WTC11 (cell line): ENCODE measurements around the gene AFF2. TPM values are rescaled to one million over a fixed set of nuclear protein-coding genes. Genes with fewer than 3 reads are reported as not detected.

Source experiments
- ATAC-seq: fragments of 200-7000 bp; cut with Tn5 transposase; 2 replicates; pipeline ENCODE4 v1.10.0; 2021; ENCODE audit warnings: mild to moderate bottlenecking, moderate library complexity
- CTCF ChIA-PET: fragments of 300-600 bp; sonication (Branson Sonifier 250); formaldehyde crosslinking; loops from one replicate; lab custom pipeline; 2021; ENCODE audit warnings: antibody characterized with exemption; lab: Charles Lee
- POLR2A ChIA-PET: fragments of 350-600 bp; sonication (Branson Sonifier 250); formaldehyde crosslinking; loops from one replicate; lab custom pipeline; 2021; ENCODE audit warnings: antibody characterized with exemption; lab: Charles Lee
- DNase-seq: peaks from one replicate; pipeline ENCODE4 v3.0.0; 2021; ENCODE audit warnings: low spot score
- H3K27ac Mint-ChIP-seq: 2 replicates; pipeline ENCODE4 v1.8.0; 2021; ENCODE audit warnings: mixed read lengths
- H3K27me3 Mint-ChIP-seq: 2 replicates; pipeline ENCODE4 v1.8.0; 2021; ENCODE audit warnings: low read depth, mild to moderate bottlenecking, moderate library complexity, mixed read lengths
- H3K36me3 Mint-ChIP-seq: 2 replicates; pipeline ENCODE4 v1.8.0; 2021; ENCODE audit warnings: mixed read lengths
- H3K4me1 Mint-ChIP-seq: 2 replicates; pipeline ENCODE4 v1.8.0; 2022; ENCODE audit warnings: mixed read lengths
- H3K4me3 Mint-ChIP-seq: 2 replicates; pipeline ENCODE4 v1.8.0; 2021; ENCODE audit warnings: mild to moderate bottlenecking, moderate library complexity, mixed read lengths
- H3K9me3 Mint-ChIP-seq: 2 replicates; pipeline ENCODE4 v1.8.0; 2021; ENCODE audit warnings: mixed read lengths
- CREB1 ChIP-seq: sonication (generic); formaldehyde crosslinking; IDR thresholded peaks from 2 replicates; pipeline ENCODE4 v1.8.0; 2023; ENCODE audit warnings: mild to moderate bottlenecking, missing genetic modification reagents
- CTCF ChIP-seq: fragments of 200-600 bp; IDR thresholded peaks from 2 replicates; pipeline ENCODE4 v1.8.0; 2022; ENCODE audit warnings: antibody characterized with exemption
- ESRRA ChIP-seq: sonication (generic); formaldehyde crosslinking; IDR thresholded peaks from 2 replicates; pipeline ENCODE4 v1.8.1; 2022; ENCODE audit warnings: mild to moderate bottlenecking, missing genetic modification reagents, borderline replicate concordance
- GTF2I ChIP-seq: fragments of 250-450 bp; sonication (Bioruptor Pico); conservative IDR thresholded peaks from 2 replicates; pipeline ENCODE4 v1.4.0; 2021; ENCODE audit warnings: mild to moderate bottlenecking
- HMGA2 ChIP-seq: fragments of 250-450 bp; sonication (Bioruptor Pico); IDR thresholded peaks from 2 replicates; pipeline ENCODE4 v1.4.0; 2021; ENCODE audit warnings: mild to moderate bottlenecking, moderate library complexity
- MXD4 ChIP-seq: fragments of 250-450 bp; sonication (Bioruptor Pico); IDR thresholded peaks from 2 replicates; pipeline ENCODE4 v1.8.0; 2021; ENCODE audit warnings: mild to moderate bottlenecking, moderate library complexity, borderline replicate concordance
- TP53 ChIP-seq: sonication (generic); formaldehyde crosslinking; IDR thresholded peaks from 2 replicates; pipeline ENCODE4 v1.8.1; 2023; ENCODE audit warnings: mild to moderate bottlenecking, missing genetic modification reagents
- ZBTB21 ChIP-seq: sonication (generic); formaldehyde crosslinking; IDR thresholded peaks from 2 replicates; pipeline ENCODE4 v1.8.1; 2023; ENCODE audit warnings: mild to moderate bottlenecking, missing genetic modification reagents, borderline replicate concordance
- ZNF121 ChIP-seq: sonication (generic); formaldehyde crosslinking; IDR thresholded peaks from 2 replicates; pipeline ENCODE4 v1.8.0; 2023; ENCODE audit warnings: missing genetic modification reagents
- total RNA-seq: library from RNA; stranded (reverse); gene quantifications from 3 replicates; pipeline ENCODE4 v1.2.3, GENCODE V29; 2021
- TF ChIP-seq, protein P1 (sequence below): sonication (generic); formaldehyde crosslinking; IDR thresholded peaks from 2 replicates; pipeline ENCODE4 v1.8.1; 2023; ENCODE audit warnings: mild to moderate bottlenecking, missing genetic modification reagents
- TF ChIP-seq, protein P2 (sequence below): sonication (generic); formaldehyde crosslinking; IDR thresholded peaks from 2 replicates; pipeline ENCODE4 v1.8.0; 2023; ENCODE audit warnings: mild to moderate bottlenecking, missing genetic modification reagents
- TF ChIP-seq, protein P3 (sequence below): fragments of 250-450 bp; sonication (Bioruptor Pico); conservative IDR thresholded peaks from 2 replicates; pipeline ENCODE4 v1.9.0; 2021; ENCODE audit warnings: mild to moderate bottlenecking
- TF ChIP-seq, protein P4 (sequence below): sonication (generic); formaldehyde crosslinking; IDR thresholded peaks from 2 replicates; pipeline ENCODE4 v1.8.1; 2022; ENCODE audit warnings: low read depth, mild to moderate bottlenecking, moderate library complexity, missing genetic modification reagents, borderline replicate concordance
- TF ChIP-seq, protein P5 (sequence below): fragments of 250-450 bp; sonication (Bioruptor Pico); IDR thresholded peaks from 2 replicates; pipeline ENCODE4 v1.9.0; 2021; ENCODE audit warnings: mild to moderate bottlenecking
- TF ChIP-seq, protein P6 (sequence below): sonication (generic); formaldehyde crosslinking; IDR thresholded peaks from 2 replicates; pipeline ENCODE4 v1.8.1; 2022; ENCODE audit warnings: missing genetic modification reagents, borderline replicate concordance

Gene AFF2
- total RNA-seq, 1 experiment from 2014 or later: 7.6 TPM

DNA sequence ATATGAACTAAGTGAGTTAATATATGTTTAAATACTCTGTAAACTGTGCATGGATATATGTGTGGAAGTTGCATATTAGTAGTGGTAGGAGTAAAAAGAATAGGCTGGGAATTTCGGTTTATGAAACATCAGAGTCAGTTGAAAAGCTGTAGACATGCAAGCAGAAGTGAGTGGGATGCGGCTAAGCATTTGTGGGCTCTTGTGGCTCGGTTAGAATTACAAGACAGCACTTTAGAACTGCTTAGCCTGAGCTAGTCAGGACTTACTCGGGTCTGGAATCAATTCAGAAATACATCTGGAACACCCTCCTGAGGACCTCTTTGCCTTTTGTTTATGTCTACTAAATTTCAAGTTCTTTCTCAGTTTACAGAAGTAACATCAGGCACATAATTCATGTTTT is 93.6 kb downstream of the AFF2 start:
- Mint-ChIP-seq H3K36me3 (no peaks in the 10 kb centered on the region), H3K4me1 (peaks cover 6% of the 10 kb centered on the region), H3K27ac (no peak overlapping the region), H3K9me3 (no peaks in the 10 kb centered on the region), H3K27me3 (no peaks in the 10 kb centered on the region), H3K4me3 (no peak overlapping the region)
- POLR2A ChIA-PET: no interaction called here
- DNase-seq (no peak), ATAC-seq (no peak)
- TF ChIP-seq CREB1 (no peak), MXD4 (CRISPR knock-in tag) (no peak), TP53 (CRISPR knock-in tag) (no peak), ZNF121 (no peak), ZBTB21 (no peak), HMGA2 (CRISPR knock-in tag) (no peak), GTF2I (no peak)
- TF ChIP-seq, protein P1, sequence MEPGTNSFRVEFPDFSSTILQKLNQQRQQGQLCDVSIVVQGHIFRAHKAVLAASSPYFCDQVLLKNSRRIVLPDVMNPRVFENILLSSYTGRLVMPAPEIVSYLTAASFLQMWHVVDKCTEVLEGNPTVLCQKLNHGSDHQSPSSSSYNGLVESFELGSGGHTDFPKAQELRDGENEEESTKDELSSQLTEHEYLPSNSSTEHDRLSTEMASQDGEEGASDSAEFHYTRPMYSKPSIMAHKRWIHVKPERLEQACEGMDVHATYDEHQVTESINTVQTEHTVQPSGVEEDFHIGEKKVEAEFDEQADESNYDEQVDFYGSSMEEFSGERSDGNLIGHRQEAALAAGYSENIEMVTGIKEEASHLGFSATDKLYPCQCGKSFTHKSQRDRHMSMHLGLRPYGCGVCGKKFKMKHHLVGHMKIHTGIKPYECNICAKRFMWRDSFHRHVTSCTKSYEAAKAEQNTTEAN (CRISPR knock-in tag): no peak
- TF ChIP-seq, protein P2, sequence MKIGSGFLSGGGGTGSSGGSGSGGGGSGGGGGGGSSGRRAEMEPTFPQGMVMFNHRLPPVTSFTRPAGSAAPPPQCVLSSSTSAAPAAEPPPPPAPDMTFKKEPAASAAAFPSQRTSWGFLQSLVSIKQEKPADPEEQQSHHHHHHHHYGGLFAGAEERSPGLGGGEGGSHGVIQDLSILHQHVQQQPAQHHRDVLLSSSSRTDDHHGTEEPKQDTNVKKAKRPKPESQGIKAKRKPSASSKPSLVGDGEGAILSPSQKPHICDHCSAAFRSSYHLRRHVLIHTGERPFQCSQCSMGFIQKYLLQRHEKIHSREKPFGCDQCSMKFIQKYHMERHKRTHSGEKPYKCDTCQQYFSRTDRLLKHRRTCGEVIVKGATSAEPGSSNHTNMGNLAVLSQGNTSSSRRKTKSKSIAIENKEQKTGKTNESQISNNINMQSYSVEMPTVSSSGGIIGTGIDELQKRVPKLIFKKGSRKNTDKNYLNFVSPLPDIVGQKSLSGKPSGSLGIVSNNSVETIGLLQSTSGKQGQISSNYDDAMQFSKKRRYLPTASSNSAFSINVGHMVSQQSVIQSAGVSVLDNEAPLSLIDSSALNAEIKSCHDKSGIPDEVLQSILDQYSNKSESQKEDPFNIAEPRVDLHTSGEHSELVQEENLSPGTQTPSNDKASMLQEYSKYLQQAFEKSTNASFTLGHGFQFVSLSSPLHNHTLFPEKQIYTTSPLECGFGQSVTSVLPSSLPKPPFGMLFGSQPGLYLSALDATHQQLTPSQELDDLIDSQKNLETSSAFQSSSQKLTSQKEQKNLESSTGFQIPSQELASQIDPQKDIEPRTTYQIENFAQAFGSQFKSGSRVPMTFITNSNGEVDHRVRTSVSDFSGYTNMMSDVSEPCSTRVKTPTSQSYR (CRISPR knock-in tag): no peak
- TF ChIP-seq, protein P3, sequence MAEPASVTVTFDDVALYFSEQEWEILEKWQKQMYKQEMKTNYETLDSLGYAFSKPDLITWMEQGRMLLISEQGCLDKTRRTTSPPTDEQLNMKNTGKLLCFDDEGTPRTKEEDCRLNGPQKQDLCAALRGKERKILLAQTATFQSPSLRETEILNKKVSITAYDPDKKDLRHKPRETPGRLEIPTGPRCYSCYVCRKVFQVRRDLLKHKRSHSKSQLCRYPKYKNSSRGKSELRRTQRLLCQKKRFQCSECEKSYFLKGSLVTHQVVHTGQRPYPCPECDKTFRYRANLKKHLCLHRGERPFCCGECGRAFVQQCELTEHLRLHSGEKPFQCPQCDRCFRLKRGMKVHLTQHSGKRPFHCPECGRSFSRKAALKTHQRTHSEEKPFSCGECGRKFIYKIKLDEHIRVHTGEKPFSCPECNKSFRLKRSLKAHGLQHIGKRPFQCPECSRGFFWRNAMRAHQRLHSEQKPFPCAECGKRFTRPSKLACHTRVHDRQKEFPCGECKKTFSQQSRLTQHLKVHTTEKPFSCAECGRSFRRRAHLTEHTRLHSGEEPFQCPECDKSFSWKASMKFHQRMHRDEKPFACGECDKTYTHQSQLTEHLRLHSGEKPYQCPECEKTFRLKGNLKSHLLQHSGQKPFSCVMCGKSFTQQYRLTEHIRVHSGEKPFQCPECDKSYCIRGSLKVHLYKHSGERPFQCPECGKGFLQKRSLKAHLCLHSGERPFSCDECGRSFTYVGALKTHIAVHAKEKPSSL (CRISPR knock-in tag): no peak
- CTCF ChIA-PET: no interaction called here

GRCh38 chrX:148599404-148599803 is 99.0 kb downstream of the AFF2 start:
- ChIA-PET CTCF (no interaction called here), POLR2A (no interaction called here)
- TF ChIP-seq, protein P4, sequence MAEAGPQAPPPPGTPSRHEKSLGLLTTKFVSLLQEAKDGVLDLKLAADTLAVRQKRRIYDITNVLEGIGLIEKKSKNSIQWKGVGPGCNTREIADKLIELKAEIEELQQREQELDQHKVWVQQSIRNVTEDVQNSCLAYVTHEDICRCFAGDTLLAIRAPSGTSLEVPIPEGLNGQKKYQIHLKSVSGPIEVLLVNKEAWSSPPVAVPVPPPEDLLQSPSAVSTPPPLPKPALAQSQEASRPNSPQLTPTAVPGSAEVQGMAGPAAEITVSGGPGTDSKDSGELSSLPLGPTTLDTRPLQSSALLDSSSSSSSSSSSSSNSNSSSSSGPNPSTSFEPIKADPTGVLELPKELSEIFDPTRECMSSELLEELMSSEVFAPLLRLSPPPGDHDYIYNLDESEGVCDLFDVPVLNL (CRISPR knock-in tag): no peak
- TF ChIP-seq CTCF (no peak), ESRRA (CRISPR knock-in tag) (no peak), HMGA2 (CRISPR knock-in tag) (no peak)
- TF ChIP-seq, protein P5, sequence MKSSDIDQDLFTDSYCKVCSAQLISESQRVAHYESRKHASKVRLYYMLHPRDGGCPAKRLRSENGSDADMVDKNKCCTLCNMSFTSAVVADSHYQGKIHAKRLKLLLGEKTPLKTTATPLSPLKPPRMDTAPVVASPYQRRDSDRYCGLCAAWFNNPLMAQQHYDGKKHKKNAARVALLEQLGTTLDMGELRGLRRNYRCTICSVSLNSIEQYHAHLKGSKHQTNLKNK (CRISPR knock-in tag): no peak
- TF ChIP-seq, protein P6, sequence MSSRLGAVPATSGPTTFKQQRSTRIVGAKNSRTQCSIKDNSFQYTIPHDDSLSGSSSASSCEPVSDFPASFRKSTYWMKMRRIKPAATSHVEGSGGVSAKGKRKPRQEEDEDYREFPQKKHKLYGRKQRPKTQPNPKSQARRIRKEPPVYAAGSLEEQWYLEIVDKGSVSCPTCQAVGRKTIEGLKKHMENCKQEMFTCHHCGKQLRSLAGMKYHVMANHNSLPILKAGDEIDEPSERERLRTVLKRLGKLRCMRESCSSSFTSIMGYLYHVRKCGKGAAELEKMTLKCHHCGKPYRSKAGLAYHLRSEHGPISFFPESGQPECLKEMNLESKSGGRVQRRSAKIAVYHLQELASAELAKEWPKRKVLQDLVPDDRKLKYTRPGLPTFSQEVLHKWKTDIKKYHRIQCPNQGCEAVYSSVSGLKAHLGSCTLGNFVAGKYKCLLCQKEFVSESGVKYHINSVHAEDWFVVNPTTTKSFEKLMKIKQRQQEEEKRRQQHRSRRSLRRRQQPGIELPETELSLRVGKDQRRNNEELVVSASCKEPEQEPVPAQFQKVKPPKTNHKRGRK: no peak
- DNase-seq (no peak), ATAC-seq (no peak)
- Mint-ChIP-seq H3K27me3 (no peaks in the 10 kb centered on the region), H3K4me3 (no peak overlapping the region), H3K4me1 (peaks cover 16% of the 10 kb centered on the region), H3K36me3 (no peaks in the 10 kb centered on the region), H3K9me3 (no peaks in the 10 kb centered on the region), H3K27ac (no peak overlapping the region)
